PC-3 (cell line): Measurements from ENCODE around the gene SNTG2. TPM values are rescaled to one million over a fixed set of nuclear protein-coding genes. Genes with fewer than 3 reads are reported as not detected.

ENCODE experiments used
- ATAC-seq: fragments of 200-7000 bp; cut with Tn5 transposase; 2 replicates; pipeline ENCODE4 v1.9.1; 2020; ENCODE audit warnings: mild to moderate bottlenecking, moderate library complexity
- BruUV-seq: library from RNA; stranded (reverse); fragments of 400-500 nt; replicated peaks from 2 replicates; lab custom pipeline; 2021; lab: Mats Ljungman, UMichigan
- CTCF ChIA-PET: fragments of 300-600 bp; sonication (Branson Sonifier 250); formaldehyde crosslinking; loops from one replicate; lab custom pipeline; 2022; ENCODE audit warnings: antibody characterized with exemption; lab: Charles Lee
- POLR2A ChIA-PET: fragments of 300-600 bp; sonication (Branson Sonifier 250); formaldehyde crosslinking; loops from one replicate; lab custom pipeline; 2022; ENCODE audit warnings: antibody characterized with exemption; ENCODE audit not compliant: unreplicated experiment; lab: Charles Lee
- DNase-seq: peaks from one replicate; pipeline ENCODE4 v3.0.0-alpha.2; 2015
- H2AFZ ChIP-seq: fragments of 300-600 bp; sonication (generic); 2 replicates; pipeline ENCODE4 v1.6.0; 2016; ENCODE audit warnings: antibody characterized with exemption, low read length
- H3F3A ChIP-seq: fragments of 300-600 bp; sonication (generic); one replicate; pipeline ENCODE4 v1.6.0; 2017; ENCODE audit warnings: antibody characterized with exemption, low read length, control low read depth, mild to moderate bottlenecking; ENCODE audit not compliant: unreplicated experiment
- H3K27ac ChIP-seq: fragments of 300-600 bp; sonication (generic); 2 replicates; pipeline ENCODE4 v1.5.1; 2016; ENCODE audit warnings: mild to moderate bottlenecking, low read length
- H3K27me3 ChIP-seq: fragments of 300-600 bp; sonication (generic); 2 replicates; pipeline ENCODE4 v1.6.1; 2016; ENCODE audit warnings: low read length, mixed read lengths
- H3K36me3 ChIP-seq: fragments of 300-600 bp; sonication (generic); 2 replicates; pipeline ENCODE4 v1.6.1; 2016; ENCODE audit warnings: low read depth, mixed run types, low read length, mixed read lengths
- H3K4me1 ChIP-seq: fragments of 300-600 bp; sonication (generic); 2 replicates; pipeline ENCODE4 v1.5.1; 2016; ENCODE audit warnings: low read length; ENCODE audit not compliant: insufficient read depth
- H3K4me2 ChIP-seq: fragments of 300-600 bp; sonication (generic); 2 replicates; pipeline ENCODE4 v1.6.0; 2016; ENCODE audit warnings: low read length
- H3K4me3 ChIP-seq: fragments of 300-600 bp; sonication (generic); 2 replicates; pipeline ENCODE4 v1.5.1; 2016; ENCODE audit warnings: mild to moderate bottlenecking, low read length, mixed read lengths
- H3K79me2 ChIP-seq: fragments of 300-600 bp; sonication (generic); 2 replicates; pipeline ENCODE4 v1.6.1; 2017; ENCODE audit warnings: low read length, mixed read lengths
- H3K9ac ChIP-seq: fragments of 300-600 bp; sonication (generic); 2 replicates; pipeline ENCODE4 v1.6.0; 2016; ENCODE audit warnings: mild to moderate bottlenecking, low read length
- H3K9me2 ChIP-seq: fragments of 300-600 bp; sonication (generic); replicated peaks from 2 replicates; pipeline ENCODE4 v1.6.1; 2016; ENCODE audit warnings: mixed run types, low read length, mixed read lengths
- H3K9me3 ChIP-seq: fragments of 300-600 bp; sonication (generic); 2 replicates; pipeline ENCODE4 v1.6.1; 2016; ENCODE audit warnings: low read length, mixed read lengths
- H4K20me1 ChIP-seq: fragments of 300-600 bp; sonication (generic); 2 replicates; pipeline ENCODE4 v1.6.1; 2016; ENCODE audit warnings: low read length, mixed read lengths
- EZH2 ChIP-seq: fragments of 300-600 bp; sonication (generic); IDR thresholded peaks from one replicate; pipeline ENCODE4 v1.6.1; 2017; ENCODE audit warnings: antibody characterized with exemption, mild to moderate bottlenecking, low read length; ENCODE audit not compliant: unreplicated experiment
- EZH2phosphoT487 ChIP-seq: fragments of 300-600 bp; sonication (generic); IDR thresholded peaks from 2 replicates; pipeline ENCODE4 v1.6.1; 2018; ENCODE audit warnings: mild to moderate bottlenecking, antibody characterized with exemption, low read length, borderline replicate concordance
- intact Hi-C: fragments of 100-400 bp; cut with micrococcal nuclease; formaldehyde crosslinking; loops from 2 replicates; pipeline ENCODE4 v1.9.0; 2023
- total RNA-seq: library from RNA; depleted of rRNA; stranded (reverse); fragments of >200 nt; gene quantifications from 2 replicates; pipeline ENCODE4 v1.2.3, GENCODE V29; 2014
- TF ChIP-seq, protein P1 (sequence below): fragments of 300-600 bp; sonication (generic); conservative IDR thresholded peaks from 2 replicates; pipeline ENCODE4 v1.5.1; 2017; ENCODE audit warnings: antibody characterized with exemption, low read depth, mild to moderate bottlenecking, low read length

SNTG2 gene
- total RNA-seq, 1 experiment from 2014 or later, result not detected

DNA sequence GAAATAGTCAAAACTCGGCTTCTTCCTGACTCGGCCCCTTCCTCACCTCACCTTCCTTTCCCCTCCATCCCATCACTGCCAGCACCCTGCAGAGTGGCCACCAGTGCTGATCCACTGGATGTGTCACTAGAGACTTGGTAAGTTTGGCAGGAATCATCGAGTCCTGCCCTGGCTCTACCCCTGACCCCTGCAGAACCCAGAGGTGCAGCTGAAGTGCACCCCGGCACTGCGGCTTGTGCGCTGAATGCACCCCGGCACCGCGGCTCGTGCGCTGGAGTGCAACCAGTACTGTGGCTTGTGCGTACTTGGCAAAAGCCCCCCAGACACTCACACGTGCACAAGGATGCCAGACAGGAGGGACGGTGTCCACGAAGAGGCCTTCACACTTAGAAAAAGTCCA lies 206.5 kb downstream of the SNTG2 start:
- CTCF ChIA-PET, result no interaction called here
- Histone ChIP-seq H3K27me3 (peaks cover 40% of the 10 kb centered on the region), H3K79me2 (no peaks in the 10 kb centered on the region), H3K27ac (no peak overlapping the region), H3K9ac (no peak overlapping the region), H3K9me2 (no peaks in the 10 kb centered on the region), H3F3A (no peaks in the 10 kb centered on the region), H3K4me2 (no peak overlapping the region), H3K9me3 (no peaks in the 10 kb centered on the region), H4K20me1 (no peaks in the 10 kb centered on the region), H2AFZ (no peak overlapping the region), H3K4me3 (no peak overlapping the region), H3K4me1 (no peaks in the 10 kb centered on the region), H3K36me3 (no peaks in the 10 kb centered on the region)
- DNase-seq, result no peak
- intact Hi-C loops, result no loop called here
- no peak for ATAC-seq
- TF ChIP-seq EZH2phosphoT487, result no peak
- TF ChIP-seq, protein P1, sequence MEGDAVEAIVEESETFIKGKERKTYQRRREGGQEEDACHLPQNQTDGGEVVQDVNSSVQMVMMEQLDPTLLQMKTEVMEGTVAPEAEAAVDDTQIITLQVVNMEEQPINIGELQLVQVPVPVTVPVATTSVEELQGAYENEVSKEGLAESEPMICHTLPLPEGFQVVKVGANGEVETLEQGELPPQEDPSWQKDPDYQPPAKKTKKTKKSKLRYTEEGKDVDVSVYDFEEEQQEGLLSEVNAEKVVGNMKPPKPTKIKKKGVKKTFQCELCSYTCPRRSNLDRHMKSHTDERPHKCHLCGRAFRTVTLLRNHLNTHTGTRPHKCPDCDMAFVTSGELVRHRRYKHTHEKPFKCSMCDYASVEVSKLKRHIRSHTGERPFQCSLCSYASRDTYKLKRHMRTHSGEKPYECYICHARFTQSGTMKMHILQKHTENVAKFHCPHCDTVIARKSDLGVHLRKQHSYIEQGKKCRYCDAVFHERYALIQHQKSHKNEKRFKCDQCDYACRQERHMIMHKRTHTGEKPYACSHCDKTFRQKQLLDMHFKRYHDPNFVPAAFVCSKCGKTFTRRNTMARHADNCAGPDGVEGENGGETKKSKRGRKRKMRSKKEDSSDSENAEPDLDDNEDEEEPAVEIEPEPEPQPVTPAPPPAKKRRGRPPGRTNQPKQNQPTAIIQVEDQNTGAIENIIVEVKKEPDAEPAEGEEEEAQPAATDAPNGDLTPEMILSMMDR, result no peak
- TF ChIP-seq EZH2, result no peak
- BruUV-seq, result no TSS peak
- POLR2A ChIA-PET, result no interaction called here

DNA sequence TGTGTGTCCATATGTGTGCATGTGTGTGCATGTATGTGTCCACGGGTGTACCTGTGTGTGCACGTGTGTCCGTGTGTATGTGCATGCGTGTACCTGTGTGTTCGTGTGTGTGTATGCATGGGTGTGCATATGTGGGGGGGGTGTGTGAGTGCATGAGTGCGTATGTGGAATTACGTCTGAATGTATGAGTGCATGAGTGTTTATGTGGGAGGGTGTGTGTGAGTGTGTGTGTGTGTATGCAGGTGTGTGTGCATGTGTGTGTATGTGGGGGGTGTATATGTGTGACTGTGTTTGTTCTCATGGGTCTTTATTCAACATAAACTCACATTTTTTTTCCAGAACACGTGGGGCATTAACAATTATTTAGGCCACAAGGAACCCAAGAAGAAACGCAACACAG lies 208.4 kb downstream of the SNTG2 start:
- DNase-seq (no peak), ATAC-seq (no peak)
- no peaks in the 10 kb centered on the region for H3K9me3 ChIP-seq
- intact Hi-C loops, result no loop called here
- no peak overlapping the region for H3K9ac ChIP-seq
- no peaks in the 10 kb centered on the region for H3K9me2 ChIP-seq
- H3K4me1 ChIP-seq, result no peaks in the 10 kb centered on the region
- H3K4me3 ChIP-seq, result no peak overlapping the region
- no peaks in the 10 kb centered on the region for H4K20me1 ChIP-seq
- H3K27ac ChIP-seq, result no peak overlapping the region
- H3F3A ChIP-seq, result no peaks in the 10 kb centered on the region
- H3K27me3 ChIP-seq, result peaks cover 29% of the 10 kb centered on the region
- ChIA-PET POLR2A (no interaction called here), CTCF (no interaction called here)
- TF ChIP-seq EZH2, result no peak
- TF ChIP-seq, protein P1, result no peak
- TF ChIP-seq EZH2phosphoT487, result no peak
- no peak overlapping the region for H3K4me2 ChIP-seq
- BruUV-seq, result no TSS peak
- H2AFZ ChIP-seq, result no peak overlapping the region
- no peaks in the 10 kb centered on the region for H3K36me3 ChIP-seq
- H3K79me2 ChIP-seq, result no peaks in the 10 kb centered on the region

DNA sequence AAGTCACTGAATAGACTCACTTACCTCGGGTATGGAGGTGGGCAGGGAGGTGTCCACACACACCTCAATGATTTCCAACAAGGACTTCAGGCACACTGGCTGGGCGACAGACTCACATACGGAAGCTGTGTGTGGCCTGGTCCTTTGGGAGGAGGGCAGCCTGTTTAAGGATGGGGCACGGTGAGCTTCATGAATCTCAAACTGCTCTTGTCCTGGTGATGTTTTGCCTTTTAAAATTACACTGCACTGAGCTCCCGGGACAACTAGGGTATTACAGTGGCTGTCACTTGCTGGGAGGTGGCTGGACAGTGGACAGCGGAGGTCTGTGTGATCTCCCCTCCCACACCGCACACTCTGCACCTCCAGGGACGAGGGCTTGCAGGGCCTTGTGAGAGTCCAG lies 211.6 kb downstream of the SNTG2 start:
- H3K9me2 ChIP-seq, result no peaks in the 10 kb centered on the region
- no peaks in the 10 kb centered on the region for H3K79me2 ChIP-seq
- H2AFZ ChIP-seq, result no peak overlapping the region
- no peaks in the 10 kb centered on the region for H3F3A ChIP-seq
- no peaks in the 10 kb centered on the region for H4K20me1 ChIP-seq
- H3K27ac ChIP-seq, result no peak overlapping the region
- no peaks in the 10 kb centered on the region for H3K4me1 ChIP-seq
- H3K4me2 ChIP-seq, result no peak overlapping the region
- ChIA-PET POLR2A (no interaction called here), CTCF (no interaction called here)
- ATAC-seq (no peak), DNase-seq (no peak)
- peaks cover 18% of the 10 kb centered on the region for H3K27me3 ChIP-seq
- no peak overlapping the region for H3K9ac ChIP-seq
- TF ChIP-seq EZH2 (no peak), EZH2phosphoT487 (no peak)
- TF ChIP-seq, protein P1, result no peak
- H3K9me3 ChIP-seq, result no peaks in the 10 kb centered on the region
- intact Hi-C loops, result no loop called here
- no peak overlapping the region for H3K4me3 ChIP-seq
- no TSS peak for BruUV-seq
- no peaks in the 10 kb centered on the region for H3K36me3 ChIP-seq
